ENCODE results near the gene STAG3.

DNA sequence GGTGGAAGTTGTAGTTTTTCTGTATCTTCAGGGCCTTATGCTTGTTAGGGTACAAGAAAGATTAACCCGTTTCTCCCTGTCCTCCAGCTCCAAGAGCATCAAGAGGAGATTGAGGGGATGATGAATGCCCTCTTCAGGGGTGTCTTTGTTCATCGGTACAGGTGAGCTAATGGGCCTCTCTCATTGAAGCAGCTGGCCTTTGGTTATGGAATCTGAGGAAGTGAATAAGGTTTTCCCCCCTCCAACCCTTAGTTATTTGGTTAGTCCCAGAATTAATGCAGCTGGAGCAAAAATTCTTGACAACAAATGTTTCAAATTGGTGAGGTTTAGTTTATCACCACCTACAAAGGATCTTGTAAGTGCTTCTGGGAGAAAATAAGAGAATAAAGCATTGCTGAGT is 17.5 kb downstream of the STAG3 start:
- TF ChIP-seq, protein P1, sequence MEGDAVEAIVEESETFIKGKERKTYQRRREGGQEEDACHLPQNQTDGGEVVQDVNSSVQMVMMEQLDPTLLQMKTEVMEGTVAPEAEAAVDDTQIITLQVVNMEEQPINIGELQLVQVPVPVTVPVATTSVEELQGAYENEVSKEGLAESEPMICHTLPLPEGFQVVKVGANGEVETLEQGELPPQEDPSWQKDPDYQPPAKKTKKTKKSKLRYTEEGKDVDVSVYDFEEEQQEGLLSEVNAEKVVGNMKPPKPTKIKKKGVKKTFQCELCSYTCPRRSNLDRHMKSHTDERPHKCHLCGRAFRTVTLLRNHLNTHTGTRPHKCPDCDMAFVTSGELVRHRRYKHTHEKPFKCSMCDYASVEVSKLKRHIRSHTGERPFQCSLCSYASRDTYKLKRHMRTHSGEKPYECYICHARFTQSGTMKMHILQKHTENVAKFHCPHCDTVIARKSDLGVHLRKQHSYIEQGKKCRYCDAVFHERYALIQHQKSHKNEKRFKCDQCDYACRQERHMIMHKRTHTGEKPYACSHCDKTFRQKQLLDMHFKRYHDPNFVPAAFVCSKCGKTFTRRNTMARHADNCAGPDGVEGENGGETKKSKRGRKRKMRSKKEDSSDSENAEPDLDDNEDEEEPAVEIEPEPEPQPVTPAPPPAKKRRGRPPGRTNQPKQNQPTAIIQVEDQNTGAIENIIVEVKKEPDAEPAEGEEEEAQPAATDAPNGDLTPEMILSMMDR (conservative IDR thresholded peaks at IDR 0.05; ENCODE audit: low read depth in 2 of 2), result no peak
- TF ChIP-seq CREB1 (CRISPR knock-in tag; IDR thresholded peaks at IDR 0.05; ENCODE audit: low read depth), result no peak
- TF ChIP-seq REST (IDR thresholded peaks at IDR 0.05; ENCODE audit: unreplicated experiment), result no peak
- no peak for TF ChIP-seq EZH2 (IDR thresholded peaks at IDR 0.05; ENCODE audit: low read depth, unreplicated experiment)
- TF ChIP-seq POLR2AphosphoS5 (IDR thresholded peaks at IDR 0.05; ENCODE audit: low read depth), result no peak
- no peak for TF ChIP-seq EZH2phosphoT487 (IDR thresholded peaks at IDR 0.05; ENCODE audit: unreplicated experiment)
- no peak for TF ChIP-seq ZNF331 (CRISPR knock-in tag; IDR thresholded peaks at IDR 0.05; ENCODE audit: low read depth)
- no peak for TF ChIP-seq NANOG (IDR thresholded peaks at IDR 0.05; ENCODE audit: borderline replicate concordance)
- TF ChIP-seq ZNF114 (CRISPR knock-in tag; IDR thresholded peaks at IDR 0.05), result no peak

Data from GM23338 (cell line).